GM21723 (cell line): Measurements from ENCODE around the gene FAM174B.

ENCODE experiments used
- ATAC-seq: cut with Tn5 transposase; IDR thresholded peaks from one replicate; pipeline ENCODE4 v1.9.1; 2021; ENCODE audit warnings: mild to moderate bottlenecking, moderate library complexity; ENCODE audit not compliant: unreplicated experiment

FAM174B gene

GRCh38 chr15:92602267-92602593, 53.3 kb downstream of the FAM174B start:
- ATAC-seq = no peak

- ATAC-seq = no peak
These were observed 53.8 kb downstream of the FAM174B start for GRCh38 chr15:92601592-92602266.

- ATAC-seq = no peak
These were observed 54.7 kb downstream of the FAM174B start for GRCh38 chr15:92600856-92601255.

- ATAC-seq = no peak
These were observed 56.1 kb downstream of the FAM174B start for GRCh38 chr15:92599394-92599970.

- no peak for ATAC-seq
These were observed 58.0 kb downstream of the FAM174B start for GRCh38 chr15:92597548-92597947.

GRCh38 chr15:92596623-92597022, 59.0 kb downstream of the FAM174B start:
- no peak for ATAC-seq

- ATAC-seq = no peak
These were observed 59.8 kb downstream of the FAM174B start for GRCh38 chr15:92595506-92596381.

- ATAC-seq = no peak
These were observed 64.3 kb downstream of the FAM174B start for GRCh38 chr15:92591275-92591674.

- ATAC-seq = no peak
These were observed 68.6 kb downstream of the FAM174B start for GRCh38 chr15:92586966-92587365.

- no peak for ATAC-seq
These were observed 69.1 kb downstream of the FAM174B start for GRCh38 chr15:92586383-92586942.

- no peak for ATAC-seq
These were observed 71.5 kb downstream of the FAM174B start for GRCh38 chr15:92584105-92584504.

- ATAC-seq = no peak
These were observed 72.2 kb downstream of the FAM174B start for GRCh38 chr15:92583096-92584034.

GRCh38 chr15:92582206-92582605, 73.4 kb downstream of the FAM174B start:
- no peak for ATAC-seq

- no peak for ATAC-seq
These were observed 74.6 kb downstream of the FAM174B start for GRCh38 chr15:92580933-92581445.

GRCh38 chr15:92580521-92580920, 75.1 kb downstream of the FAM174B start:
- ATAC-seq = no peak

GRCh38 chr15:92579931-92580470, 75.6 kb downstream of the FAM174B start:
- no peak for ATAC-seq

- no peak for ATAC-seq
These were observed 76.1 kb downstream of the FAM174B start for GRCh38 chr15:92579486-92579885.

GRCh38 chr15:92578096-92578835, 77.3 kb downstream of the FAM174B start:
- no peak for ATAC-seq

GRCh38 chr15:92576597-92577200, 78.9 kb downstream of the FAM174B start:
- ATAC-seq = no peak
